Karpas-422 (cell line): ENCODE data around the gene SWSAP1. TPM values are rescaled to one million over a fixed set of nuclear protein-coding genes. Genes with fewer than 3 reads are reported as not detected.

Experiments used
- small RNA-seq: library from RNA; depleted of rRNA; stranded (forward); fragments of <200 nt; gene quantifications from one replicate; pipeline ENCODE3, GENCODE V24; 2014
- total RNA-seq: library from RNA; depleted of rRNA; stranded (reverse); fragments of >200 nt; shearing (Covaris generic); gene quantifications from 2 replicates; pipeline ENCODE4 v1.2.3, GENCODE V29; 2014; ENCODE audit warnings: low replicate concordance; rRNA removed

SWSAP1 gene
- total RNA-seq, 1 experiment from 2014 or later = 7.4 TPM

Small RNAs within 50 kb of the gene (small RNA-seq; reads per million reads assigned to genes)
- gene RF00019 = not detected

Other genes starting within 250 kb of the SWSAP1 start
- 25.3 and 28.6 TPM in 2 replicates for gene SPC24, start 218.9 kb upstream of the SWSAP1 start, total RNA-seq
- 0.19 and 1.9 TPM in 2 replicates for gene KANK2, start 177.1 kb upstream of the SWSAP1 start, total RNA-seq
- gene ANGPTL8, start 135.0 kb upstream of the SWSAP1 start, total RNA-seq = not detected in 2 replicates
- gene DOCK6, start 112.1 kb upstream of the SWSAP1 start, total RNA-seq = 6.5 and 10.3 TPM in 2 replicates
- not detected in 2 replicates for gene TSPAN16, start 78.5 kb upstream of the SWSAP1 start, total RNA-seq
- gene RAB3D, start 35.0 kb upstream of the SWSAP1 start, total RNA-seq = 8.6 and 9.0 TPM in 2 replicates
- 103 and 156 TPM in 2 replicates for gene TMEM205, start 28.4 kb upstream of the SWSAP1 start, total RNA-seq
- 2.9 and 14.8 TPM in 2 replicates for gene CCDC159, start 28.1 kb upstream of the SWSAP1 start, total RNA-seq
- gene PLPPR2, start 19.2 kb upstream of the SWSAP1 start, total RNA-seq = 0.43 and 0.67 TPM in 2 replicates
- 8.5 and 16.7 TPM in 2 replicates for gene EPOR, start 9.6 kb downstream of the SWSAP1 start, total RNA-seq
- 2.5 TPM in 1 of 2 replicates, not detected in the other for gene RGL3, start 44.6 kb downstream of the SWSAP1 start, total RNA-seq
- 0.32 TPM in 1 of 2 replicates, not detected in the other for gene ODAD3, start 60.5 kb downstream of the SWSAP1 start, total RNA-seq
- 77.3 and 90.4 TPM in 2 replicates for gene PRKCSH, start 61.0 kb downstream of the SWSAP1 start, total RNA-seq
- not detected in 2 replicates for gene ELAVL3, start 106.4 kb downstream of the SWSAP1 start, total RNA-seq
- 6.1 and 11.3 TPM in 2 replicates for gene ZNF653, start 131.2 kb downstream of the SWSAP1 start, total RNA-seq
- 59.8 and 86.0 TPM in 2 replicates for gene ECSIT, start 154.5 kb downstream of the SWSAP1 start, total RNA-seq
- not detected in 2 replicates for gene CNN1, start 164.2 kb downstream of the SWSAP1 start, total RNA-seq
- gene ELOF1, start 184.6 kb downstream of the SWSAP1 start, total RNA-seq = 52.5 and 84.1 TPM in 2 replicates
- gene ACP5, start 203.0 kb downstream of the SWSAP1 start, total RNA-seq = 24.0 and 55.1 TPM in 2 replicates
- 19.9 and 27.7 TPM in 2 replicates for gene ZNF627, start 222.8 kb downstream of the SWSAP1 start, total RNA-seq